ENCODE data around the gene HOMER2.

DNA sequence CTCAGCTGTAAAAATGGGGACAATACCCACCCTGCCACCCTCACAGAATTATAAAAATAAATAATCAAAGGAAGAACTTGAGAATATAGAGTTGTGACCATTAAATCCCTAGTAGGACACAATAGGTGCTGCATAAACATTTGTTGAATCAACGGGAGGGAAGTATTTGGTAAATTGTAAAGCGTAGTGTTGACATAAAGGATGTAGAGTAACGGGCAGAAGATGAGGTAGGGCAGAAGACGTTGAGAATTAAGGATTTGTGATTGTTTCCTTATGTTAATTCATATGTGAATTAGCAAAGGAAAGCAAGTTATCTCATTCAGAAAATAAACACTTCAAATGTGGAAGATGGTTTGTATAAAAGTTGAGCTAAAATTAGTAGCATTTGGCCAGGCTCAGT is 40.6 kb upstream of the HOMER2 start:
- TF ChIP-seq CEBPB (IDR thresholded peaks at IDR 0.05; ENCODE audit: low read depth, low read length) (no peak), CTCF (conservative IDR thresholded peaks at IDR 0.05; ENCODE audit: low read depth, low read length) (no peak)
